Measurements from ENCODE around the gene MAT2A.
A peak's percentile ranks its signal among the peaks of the same experiment; 100 is the strongest.
"Not testable (repeated sequence)": the region's sequence is repeated elsewhere in the genome, so short reads cannot be mapped to it uniquely, and the experiment has no call there.

MAT2A gene

GRCh38 chr2:85547859-85548607, 9.1 kb downstream of the MAT2A start:
- no peak for DNase-seq

DNA sequence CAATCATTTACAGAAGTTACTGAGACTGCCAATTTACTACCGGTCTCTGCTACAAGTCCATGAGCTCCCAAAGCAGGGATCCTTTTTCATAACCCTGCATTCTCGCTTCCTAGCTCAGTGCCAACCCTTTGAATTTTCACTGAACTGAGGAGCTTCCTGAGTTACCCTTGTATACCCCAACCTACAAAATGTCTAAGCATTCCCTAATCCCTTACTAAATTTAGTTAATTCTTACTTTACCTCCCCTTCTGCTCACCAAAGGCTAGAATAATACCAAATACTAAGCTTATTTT, 9.6 kb downstream of the MAT2A start:
- DNase-seq: no peak

DNA sequence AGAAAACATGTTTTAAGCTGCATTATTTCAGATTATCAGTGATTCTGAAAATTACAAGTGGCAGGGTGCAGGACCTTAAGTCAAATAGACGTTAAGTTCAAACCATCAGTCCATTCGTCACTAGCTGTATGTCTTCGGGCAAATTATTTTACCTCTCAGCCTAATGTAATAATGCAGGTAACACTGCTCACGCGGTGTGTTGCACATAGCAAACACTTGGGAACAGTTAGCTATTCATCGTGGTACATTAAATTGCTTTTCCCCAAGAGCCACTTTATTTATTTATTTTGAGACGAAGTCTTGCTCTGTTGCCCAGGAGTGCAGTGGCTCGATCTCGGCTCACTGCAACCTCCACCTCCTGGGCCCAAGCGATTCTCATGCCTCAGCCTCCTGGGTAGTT, 10.1 kb downstream of the MAT2A start:
- DNase-seq: no peak

DNA sequence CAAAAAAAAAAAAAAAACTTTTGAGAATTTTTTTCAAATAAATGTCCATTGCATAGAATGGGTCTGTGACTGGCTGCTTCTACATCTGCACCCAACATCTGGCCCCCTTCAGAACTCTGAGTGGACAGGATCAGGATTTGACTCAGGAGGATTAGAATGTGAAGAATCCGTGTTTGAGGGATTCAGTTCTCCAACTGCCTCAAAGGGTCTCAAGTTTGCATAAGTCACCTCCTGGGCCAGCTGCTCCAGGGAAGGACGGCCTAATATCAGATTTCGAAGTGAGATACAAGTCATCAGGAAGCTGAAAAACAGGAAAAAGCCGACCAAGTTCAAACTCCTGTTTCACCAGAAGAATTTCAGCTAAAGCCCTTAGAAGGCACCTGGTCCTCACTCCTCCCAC, 10.9 kb downstream of the MAT2A start:
- DNase-seq: no peak

DNA sequence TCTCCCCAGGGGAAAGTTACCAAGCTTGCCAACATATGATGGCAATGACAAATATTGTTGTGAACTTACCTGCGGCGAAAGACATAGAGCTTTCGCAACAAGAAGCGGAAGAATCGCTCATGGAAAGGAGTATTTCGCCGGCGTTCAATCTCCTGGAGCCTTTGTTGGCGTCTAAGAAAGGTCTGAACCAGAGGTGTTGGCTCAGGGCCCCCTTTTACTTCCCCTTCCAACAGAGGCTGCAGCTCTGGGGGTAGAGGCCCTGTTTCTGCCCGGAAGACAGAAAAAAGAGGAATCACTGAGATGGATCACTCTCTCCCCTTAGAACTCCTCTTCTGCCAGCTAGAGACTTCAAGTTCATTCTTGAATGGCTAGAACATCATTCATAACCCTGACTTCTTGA, 11.5 kb downstream of the MAT2A start:
- DNase-seq: no peak

DNA sequence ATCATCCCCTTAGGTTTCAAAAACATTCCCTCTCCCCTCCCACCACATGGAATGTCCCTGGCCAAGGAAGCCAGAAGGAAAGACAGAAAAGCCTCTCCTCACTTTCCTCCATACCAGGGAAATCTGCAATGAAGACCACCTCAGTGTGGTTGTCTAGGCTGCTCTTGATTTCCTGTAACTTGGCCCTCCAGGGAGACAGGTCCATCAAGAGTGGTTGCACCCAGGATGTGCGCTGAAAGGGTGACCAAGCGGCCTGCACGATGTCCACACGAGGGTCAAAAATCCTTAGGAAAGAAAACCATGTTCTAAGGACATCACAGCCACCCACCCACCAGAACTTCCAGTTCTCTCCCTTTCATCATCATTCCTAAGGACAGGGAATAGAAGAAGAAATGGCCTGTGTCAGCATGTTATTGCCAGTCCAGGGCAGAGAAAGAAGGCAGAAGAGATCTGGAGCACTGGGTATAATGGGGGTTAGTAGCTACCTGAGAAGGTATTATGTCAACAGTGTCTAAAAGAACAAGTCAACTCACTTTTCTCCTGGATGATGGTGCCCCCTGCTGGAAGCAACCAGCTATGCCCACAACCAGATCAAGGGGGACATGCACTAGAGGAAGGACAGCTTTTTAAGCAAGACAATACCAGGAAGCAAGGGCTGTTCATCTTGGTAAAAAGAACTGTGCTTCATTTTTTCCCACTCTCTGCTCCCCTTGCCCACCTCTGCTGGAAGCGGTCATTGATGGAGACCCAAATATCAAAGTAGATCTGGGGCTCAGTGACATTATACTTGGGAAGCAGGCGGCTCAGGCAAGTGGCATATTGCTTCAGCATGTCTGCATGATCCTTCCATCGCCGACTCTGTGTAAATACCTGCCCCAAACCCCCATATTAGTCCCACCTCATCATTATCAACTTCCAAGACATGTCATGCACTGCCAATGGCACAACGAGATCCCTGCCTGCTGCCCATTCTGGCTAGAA, 13.0 kb downstream of the MAT2A start:
- DNase-seq: peak; percentile 16

DNA sequence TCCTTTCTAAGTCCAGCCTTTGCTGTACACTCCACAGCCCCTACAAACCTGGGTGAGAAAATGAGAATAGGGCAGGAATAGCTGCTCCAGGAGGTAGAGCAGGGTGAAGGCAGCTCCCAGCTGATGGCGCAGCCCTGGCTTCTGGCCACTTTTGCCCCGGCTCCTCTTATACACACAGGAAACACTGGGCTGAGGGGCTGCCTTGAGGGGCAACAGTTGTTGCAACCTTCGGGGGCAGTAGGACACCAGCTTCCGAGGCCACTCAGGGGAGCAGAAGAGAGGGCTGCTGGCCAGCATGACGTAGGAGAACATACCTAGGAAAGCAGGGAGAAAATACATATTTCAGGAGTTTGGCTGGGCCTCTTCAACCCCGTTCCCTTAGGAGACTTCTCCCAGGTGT, 14.2 kb downstream of the MAT2A start:
- DNase-seq: no peak

DNA sequence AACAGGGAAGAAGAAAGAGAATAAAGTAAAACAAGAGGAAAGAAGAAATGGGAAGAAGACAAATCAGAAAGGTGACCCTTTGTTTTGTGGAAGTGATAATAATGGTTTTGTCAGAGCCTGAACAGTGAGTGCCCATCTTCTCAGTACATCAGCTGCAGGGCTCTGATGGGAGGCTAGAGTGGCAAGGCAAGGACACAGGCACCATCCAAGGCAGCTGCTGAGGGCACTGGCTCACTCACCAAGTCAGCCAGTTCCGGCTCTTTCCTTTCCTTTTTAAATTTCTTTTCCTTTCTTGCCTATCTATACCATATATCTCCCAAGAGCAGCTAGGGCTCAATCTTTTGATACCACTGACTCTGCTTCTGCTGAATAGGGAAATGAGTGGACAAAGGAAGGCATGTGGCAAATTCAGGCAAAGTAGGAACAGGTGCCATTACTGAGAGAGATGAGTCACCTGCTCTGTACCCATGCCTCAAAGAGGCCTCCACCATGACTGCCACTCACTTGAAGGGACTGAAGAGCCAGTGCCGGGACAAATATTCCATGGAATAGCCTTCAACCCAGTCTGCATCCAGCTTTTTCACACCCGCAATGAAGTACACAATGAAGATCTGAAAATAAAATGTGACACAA, 16.1 kb downstream of the MAT2A start:
- no peak for DNase-seq

DNA sequence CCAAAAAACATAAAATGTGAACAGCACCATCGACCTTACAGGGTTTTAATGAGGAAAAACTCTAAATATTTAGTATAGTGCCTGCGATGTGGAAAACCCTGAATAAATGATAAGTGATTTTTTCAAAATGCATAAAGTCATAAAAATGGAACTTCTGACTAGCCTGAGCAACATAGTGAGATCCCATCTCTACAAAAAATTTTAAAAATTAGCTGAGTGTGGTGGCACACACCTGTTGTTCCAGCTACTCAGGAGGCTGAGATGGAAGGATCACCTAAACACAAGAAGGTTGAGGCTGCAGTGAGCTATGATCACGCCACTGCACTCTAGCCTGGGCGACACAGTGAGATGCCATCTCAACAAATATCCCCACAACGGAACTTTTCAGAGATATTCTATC, 18.2 kb downstream of the MAT2A start:
- no peak for DNase-seq

DNA sequence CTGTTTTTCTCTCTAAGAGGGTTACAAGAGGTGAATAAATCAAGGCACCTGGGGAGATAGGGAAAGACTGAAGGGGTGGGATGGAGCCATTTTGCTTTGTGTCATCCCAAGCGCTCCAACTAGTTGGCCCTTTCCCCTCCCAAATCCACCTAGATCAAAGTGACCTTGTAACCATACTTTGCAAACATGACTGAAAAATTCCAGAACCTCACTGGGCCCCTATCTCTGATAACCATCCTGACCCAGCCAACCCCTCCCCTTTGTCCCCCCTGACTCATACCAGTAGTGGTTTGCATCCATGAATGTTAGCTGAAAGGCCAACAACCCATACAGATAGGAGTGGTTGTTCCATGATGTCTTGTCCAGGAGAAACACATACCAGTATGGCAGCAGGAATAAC, 19.2 kb downstream of the MAT2A start:
- DNase-seq: no peak

DNA sequence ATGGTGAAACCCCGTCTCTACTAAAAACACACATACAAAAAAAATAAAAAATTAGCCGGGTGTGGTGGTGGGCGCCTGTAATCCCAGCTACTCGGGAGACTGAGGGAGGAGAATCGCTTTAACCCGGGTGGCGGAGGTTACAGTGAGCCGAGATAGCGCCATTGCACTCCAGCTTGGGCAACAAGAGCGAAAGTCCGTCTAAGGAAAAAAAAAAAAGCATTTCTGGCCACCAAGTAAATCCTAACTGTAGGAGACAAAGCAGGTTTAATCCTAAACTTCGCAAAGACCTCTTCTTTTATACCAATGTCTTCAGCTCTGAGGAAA, 21.4 kb downstream of the MAT2A start:
- not testable (repeated sequence) for DNase-seq

- DNase-seq: no peak
These were observed 21.9 kb downstream of the MAT2A start for GRCh38 chr2:85560812-85561279.

- peak; percentile 90 for DNase-seq
These were observed 22.6 kb downstream of the MAT2A start, which contains the start of gene GGCX for GRCh38 chr2:85561280-85562212. Gene GGCX (minus strand): TSS chr2:85561493. CDS start chr2:85561428, 65 bp downstream.

GRCh38 chr2:85564144-85564563, 25.2 kb downstream of the MAT2A start:
- no peak for DNase-seq

DNA sequence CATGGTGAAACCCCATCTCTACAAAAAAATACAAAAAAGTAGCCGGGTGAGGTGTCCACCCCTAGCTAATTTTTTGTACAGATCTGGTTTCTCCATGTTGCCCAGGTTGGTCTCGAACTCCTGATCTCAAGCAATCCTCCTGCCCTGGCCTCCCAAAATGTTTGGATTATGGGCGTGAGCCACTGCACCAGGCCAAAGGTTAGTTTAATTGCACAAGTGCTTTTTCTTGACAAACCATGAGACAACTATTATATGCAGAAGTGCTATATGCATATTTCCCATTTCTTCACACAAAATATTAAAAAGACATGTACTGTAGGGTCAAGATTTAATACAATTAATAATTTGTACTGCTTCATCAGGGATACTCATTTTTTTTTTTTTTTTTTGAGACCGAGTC, 27.3 kb downstream of the MAT2A start:
- DNase-seq: no peak

DNA sequence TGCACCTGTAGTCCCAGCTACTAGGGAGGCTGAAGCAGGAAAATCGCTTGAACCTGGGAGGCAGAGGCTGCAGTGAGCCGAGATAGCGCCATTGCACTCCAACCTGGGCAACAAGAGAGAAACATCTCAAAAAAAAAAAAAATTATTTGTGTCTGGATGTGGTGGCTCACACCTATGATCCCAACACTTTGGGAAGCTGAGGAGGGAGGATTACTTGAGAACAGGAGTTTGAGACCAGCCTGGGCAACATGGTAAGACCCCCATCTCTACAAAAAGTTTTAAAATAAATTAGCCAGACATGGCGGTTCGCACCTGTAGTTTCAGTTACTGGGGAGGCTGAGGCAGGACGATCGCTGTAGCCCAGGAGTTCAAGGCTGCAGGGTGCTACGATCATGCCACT, 36.8 kb downstream of the MAT2A start:
- DNase-seq: no peak

DNA sequence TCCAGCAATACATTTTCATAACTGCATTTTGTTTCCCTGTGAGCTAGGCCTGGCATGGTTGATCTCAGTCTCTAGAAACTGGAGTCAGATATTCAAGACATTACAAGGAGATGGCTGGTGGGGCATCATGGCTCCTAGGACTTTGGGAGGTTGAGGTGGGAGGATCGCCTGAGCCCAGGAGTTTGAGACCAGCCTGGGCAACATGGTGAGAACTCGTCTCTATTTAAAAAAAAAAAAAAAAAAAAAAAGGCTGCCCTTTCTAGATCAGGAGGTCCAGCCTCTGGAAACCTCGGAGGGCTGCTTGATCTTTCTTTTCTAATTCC, 38.1 kb downstream of the MAT2A start:
- DNase-seq: no peak

DNA sequence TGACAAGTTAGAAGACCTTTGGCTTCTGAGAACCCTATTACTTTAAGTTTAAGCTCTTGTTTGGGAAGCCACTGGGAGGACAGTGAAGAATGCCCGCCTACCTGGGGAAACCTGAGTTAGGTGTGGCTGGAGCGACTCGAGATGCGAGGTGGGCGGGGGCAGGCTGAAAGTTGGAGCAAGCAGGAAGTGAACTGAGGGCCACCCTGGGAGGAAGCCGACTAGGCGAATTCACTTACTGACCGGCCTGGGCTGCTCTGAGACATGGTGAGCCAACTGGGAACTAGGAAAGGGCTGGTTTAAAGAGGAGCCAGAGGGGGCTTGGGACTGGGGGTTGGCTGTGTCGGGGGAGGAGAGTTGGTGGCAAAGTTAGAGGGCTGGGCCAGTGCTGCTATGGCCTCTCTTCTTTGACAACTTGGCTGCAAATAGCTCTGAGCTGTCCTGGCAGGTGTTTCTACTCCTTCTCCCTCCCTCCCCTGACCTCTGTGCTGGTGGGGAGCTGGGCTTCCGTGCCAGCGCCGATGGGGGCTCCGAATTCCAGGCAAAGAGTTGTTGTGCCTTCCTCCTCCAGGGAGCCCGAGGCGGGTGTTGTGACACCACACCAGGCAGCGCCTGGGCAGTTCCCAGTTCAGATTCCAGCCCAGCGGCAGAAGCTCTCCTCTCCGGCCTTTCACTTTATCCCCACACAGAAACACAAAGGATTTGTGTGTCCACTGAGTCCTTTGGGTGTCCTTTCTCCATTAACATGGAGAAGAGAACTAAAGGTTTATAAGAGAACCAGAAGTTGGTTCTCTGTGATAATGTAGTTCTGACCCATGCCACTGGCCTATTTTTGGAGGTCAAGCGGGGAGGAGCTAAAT, 38.6 kb downstream of the MAT2A start, which contains the start of gene VAMP8:
Gene VAMP8, plus strand, starts transcription at position 201 of the 857 bp plus-strand sequence. Its CDS starts 61 bp downstream, at position 262.
- peak; percentile 47 for DNase-seq

DNA sequence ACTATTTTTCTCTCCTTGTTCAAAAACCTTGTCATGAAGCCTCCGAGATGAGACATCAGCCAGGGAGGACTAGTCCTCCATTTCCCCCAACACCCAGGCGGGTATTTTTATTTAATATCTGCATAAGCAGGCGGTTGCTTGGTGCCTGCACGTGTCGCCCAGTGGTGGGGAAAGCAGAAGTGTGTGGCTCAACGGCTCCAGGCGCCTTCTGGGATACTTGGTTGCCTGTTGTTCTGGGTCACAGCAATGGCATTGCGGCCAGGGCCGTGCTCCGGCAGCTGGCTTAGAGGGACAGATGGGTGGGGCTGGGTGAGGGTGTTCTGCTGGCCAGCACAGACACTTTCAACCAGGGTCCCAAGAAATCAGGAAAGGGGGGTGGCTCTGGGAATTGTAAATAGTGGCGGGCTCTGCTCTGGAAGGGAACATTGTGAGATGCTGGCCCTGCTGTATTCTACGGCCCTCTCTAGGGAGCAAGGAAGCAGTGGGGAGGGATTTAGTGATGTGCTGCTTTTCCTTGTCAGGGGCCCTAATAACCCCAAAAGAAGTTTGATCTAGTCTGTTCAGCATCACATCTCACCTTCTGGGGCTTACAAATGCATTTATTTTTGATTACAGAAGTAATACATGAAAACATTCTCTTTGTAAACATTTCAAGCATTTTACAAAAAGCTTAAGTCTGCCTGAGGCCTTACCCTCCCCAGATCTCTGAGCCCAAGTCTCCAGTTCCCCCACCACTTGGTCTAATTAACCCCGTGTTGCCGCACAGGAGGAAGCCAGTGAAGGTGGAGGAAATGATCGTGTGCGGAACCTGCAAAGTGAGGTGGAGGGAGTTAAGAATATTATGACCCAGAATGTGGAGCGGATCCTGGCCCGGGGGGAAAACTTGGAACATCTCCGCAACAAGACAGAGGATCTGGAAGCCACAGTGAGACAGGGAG, 39.5 kb downstream of the MAT2A start:
- DNase-seq: no peak

GRCh38 chr2:85579266-85579935, 40.4 kb downstream of the MAT2A start:
- no peak for DNase-seq

Measured in NCI-H226 (cell line).